Testis (tissue), 3 donors: ENCODE measurements around the gene ZNF248. TPM values are rescaled to one million over a fixed set of nuclear protein-coding genes. Genes with fewer than 3 reads are reported as not detected.
A peak's percentile ranks its signal among the peaks of the same experiment; 100 is the strongest.

ENCODE experiments used
- DNase-seq: peaks from one replicate; pipeline ENCODE4 v3.0.0-alpha.2; 2019
- H3K27ac ChIP-seq, 2 donors: fragments of 200-600 bp; sonication (generic); one replicate each; pipeline ENCODE4 v1.5.1; 2019
- H3K27me3 ChIP-seq: fragments of 200-600 bp; sonication (generic); one replicate; pipeline ENCODE4 v1.5.1; 2019
- H3K36me3 ChIP-seq: fragments of 200-600 bp; sonication (generic); one replicate; pipeline ENCODE4 v1.5.1; 2017; ENCODE audit warnings: low read depth; ENCODE audit errors: missing control alignments
- H3K4me1 ChIP-seq: fragments of 200-600 bp; sonication (generic); one replicate; pipeline ENCODE4 v1.5.1; 2019
- H3K4me3 ChIP-seq, 2 donors: fragments of 200-600 bp; sonication (generic); one replicate each; pipeline ENCODE4 v1.5.1; 2017 to 2019
- H3K9me3 ChIP-seq: fragments of 200-600 bp; sonication (generic); one replicate; pipeline ENCODE4 v1.5.1; 2017
- CTCF ChIP-seq, 3 experiments: fragments of 450-650 bp in 2 of 3; fragments of 200-600 bp in 1 of 3; sonication (generic) in 1 of 3; IDR thresholded peaks; one replicate each; pipeline ENCODE4 v1.5.1; 2016 to 2019; ENCODE audit warnings: antibody characterized with exemption in 3 of 3, mild to moderate bottlenecking in 2 of 3, moderate library complexity in 1 of 3
- POLR2A ChIP-seq: fragments of 450-650 bp; IDR thresholded peaks from one replicate; pipeline ENCODE4 v1.6.1; 2017; ENCODE audit warnings: antibody characterized with exemption, mild to moderate bottlenecking, moderate library complexity
- whole genome bisulfite sequencing, 2 donors: methylation state at CpG; one replicate each; pipeline ENCODE4 v1.1.5; 2018; 5-methylcytosine and 5-hydroxymethylcytosine counted together
- intact Hi-C: fragments of 100-400 bp; cut with DNase I; formaldehyde crosslinking; loops from one replicate; pipeline ENCODE4 v1.15.1; 2023; ENCODE audit warnings: low total_unique reads
- polyA plus RNA-seq: library from polyadenylated mRNA; stranded (reverse); fragments of 350-450 nt; fragmentation: Illumina TruSeq; extraction: RNeasy Lipid Tissue Mini Kit (QIAGEN cat#74804); gene quantifications from one replicate; pipeline ENCODE4 v1.2.3, GENCODE V29; 2014; ENCODE audit warnings: low read depth, low replicate concordance; ENCODE audit not compliant: insufficient read depth
- total RNA-seq, 2 donors: library from RNA; depleted of rRNA; stranded (reverse); fragments of >200 nt; gene quantifications; one replicate each; pipeline ENCODE4 v1.2.3, GENCODE V29; 2016

ZNF248 gene
- total and polyA plus RNA-seq, 3 donors from 2014 or later = 13.5 to 25.2 (median 24.2) TPM

GRCh38 chr10:37758074-37758473, 99.3 kb downstream of the ZNF248 start:
- H3K9me3 ChIP-seq = no peaks in the 10 kb centered on the region
- intact Hi-C loops = no loop called here
- no peaks in the 10 kb centered on the region for H3K36me3 ChIP-seq
- no peak overlapping the region for H3K4me3 ChIP-seq
- TF ChIP-seq POLR2A = no peak
- TF ChIP-seq CTCF (IDR thresholded peaks at IDR 0.05) = no peak
- H3K27me3 ChIP-seq = no peaks in the 10 kb centered on the region
- no peak for DNase-seq
- no peaks in the 10 kb centered on the region for H3K4me1 ChIP-seq
- no peak overlapping the region for H3K27ac ChIP-seq

DNA sequence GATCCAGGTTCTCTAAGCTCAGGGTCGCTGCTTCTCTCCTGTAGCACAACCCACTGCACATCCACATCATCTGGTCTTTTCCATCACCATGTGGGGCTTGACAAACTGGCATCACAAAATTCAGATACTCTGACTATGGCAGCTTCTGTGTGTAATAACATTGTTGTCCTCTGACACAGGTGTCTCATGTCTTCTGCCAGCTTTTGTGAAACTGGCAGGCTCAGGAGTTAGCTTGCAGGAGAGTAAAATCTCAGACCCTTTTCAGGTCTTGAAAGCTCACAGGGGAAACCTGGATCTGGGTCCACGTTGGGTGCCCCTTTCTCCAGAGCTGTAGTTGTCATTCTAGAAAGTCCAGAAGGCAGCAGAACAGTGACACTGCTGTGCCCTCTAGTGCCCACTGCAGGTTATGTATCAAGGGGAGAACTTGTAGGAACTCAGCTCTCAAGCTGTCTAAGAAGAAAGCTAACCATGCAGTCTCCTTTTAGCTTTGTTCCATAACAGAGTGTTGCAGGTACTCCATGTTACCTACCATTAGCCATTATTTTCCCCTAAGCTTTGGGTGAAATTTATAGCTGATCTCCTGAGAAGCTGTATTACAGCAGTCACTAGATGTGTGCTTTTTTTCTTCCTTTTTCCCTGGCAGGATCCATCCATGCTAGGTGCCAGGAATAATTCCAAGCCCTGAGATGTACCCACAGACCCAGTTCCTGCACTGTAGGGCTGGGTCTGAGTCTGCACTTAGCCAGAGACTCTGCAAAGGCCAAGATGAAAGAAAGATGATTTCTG, 102.7 kb downstream of the ZNF248 start:
- no peaks in the 10 kb centered on the region for H3K27me3 ChIP-seq
- H3K4me3 ChIP-seq = no peak overlapping the region
- no peaks in the 10 kb centered on the region for H3K4me1 ChIP-seq
- no peak overlapping the region for H3K27ac ChIP-seq
- intact Hi-C loops = no loop called here
- no peaks in the 10 kb centered on the region for H3K9me3 ChIP-seq
- H3K36me3 ChIP-seq = no peaks in the 10 kb centered on the region
- DNase-seq = peak; percentile 66
- 25 to 61% methylated on average over 2 of the region's 2 CpGs for WGBS, 2 donors
- TF ChIP-seq POLR2A (no peak), CTCF (IDR thresholded peaks at IDR 0.05) (peak in 2 of 3 experiments; percentile 37 to 46)

GRCh38 chr10:37752334-37752875, 105.0 kb downstream of the ZNF248 start:
- no peak for DNase-seq
- H3K4me3 ChIP-seq = no peak overlapping the region
- no peak overlapping the region for H3K27ac ChIP-seq
- no peaks in the 10 kb centered on the region for H3K4me1 ChIP-seq
- H3K36me3 ChIP-seq = no peaks in the 10 kb centered on the region
- WGBS, 2 donors = 86 to 91% methylated on average over 2 of the region's 2 CpGs
- H3K27me3 ChIP-seq = no peaks in the 10 kb centered on the region
- H3K9me3 ChIP-seq = no peaks in the 10 kb centered on the region
- intact Hi-C loops = no loop called here
- TF ChIP-seq POLR2A (no peak), CTCF (IDR thresholded peaks at IDR 0.05) (no peak)

DNA sequence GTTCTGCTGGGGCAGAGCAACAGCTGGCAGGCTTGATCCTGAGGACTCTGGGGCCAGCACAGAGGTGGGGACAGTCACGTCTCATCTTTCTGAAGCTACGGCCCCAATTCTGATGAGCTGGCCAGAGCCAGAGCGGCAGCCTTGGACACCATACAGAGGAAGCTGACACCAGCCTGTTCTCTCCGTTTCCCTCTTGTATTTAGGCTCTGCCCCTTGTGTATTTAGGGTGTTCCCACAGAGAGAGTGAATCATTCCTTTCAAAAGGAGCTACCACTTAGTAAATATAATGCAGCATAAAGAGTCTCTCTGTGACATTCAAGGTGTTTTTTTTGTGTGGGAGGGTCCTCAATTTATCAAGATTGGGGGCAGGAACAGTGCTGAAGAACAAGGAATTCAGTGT, 109.2 kb downstream of the ZNF248 start:
- no peaks in the 10 kb centered on the region for H3K9me3 ChIP-seq
- no peak overlapping the region for H3K4me3 ChIP-seq
- no peak for TF ChIP-seq POLR2A
- no peak for TF ChIP-seq CTCF (IDR thresholded peaks at IDR 0.05)
- H3K36me3 ChIP-seq = no peaks in the 10 kb centered on the region
- DNase-seq = no peak
- H3K27ac ChIP-seq = no peak overlapping the region
- WGBS, 2 donors = 81 to 85% methylated on average over 4 of the region's 4 CpGs
- no peaks in the 10 kb centered on the region for H3K27me3 ChIP-seq
- H3K4me1 ChIP-seq = no peaks in the 10 kb centered on the region
- intact Hi-C loops = no loop called here

GRCh38 chr10:37747081-37747480, 110.3 kb downstream of the ZNF248 start:
- no peak for TF ChIP-seq CTCF (IDR thresholded peaks at IDR 0.05)
- TF ChIP-seq POLR2A = no peak
- intact Hi-C loops = no loop called here
- 74 to 89% methylated on average over 5 of the region's 5 CpGs for WGBS, 2 donors

More at GRCh38 chr10:37747081-37747480, 110.3 kb downstream of the ZNF248 start:
- no peak for DNase-seq
- Histone ChIP-seq H3K36me3 (no peaks in the 10 kb centered on the region), H3K27me3 (no peaks in the 10 kb centered on the region), H3K4me3 (no peak overlapping the region), H3K4me1 (no peaks in the 10 kb centered on the region), H3K27ac (no peak overlapping the region), H3K9me3 (no peaks in the 10 kb centered on the region)
